MM.1S (cell line): ENCODE data around the gene ITGA3.

Experiments
- DNase-seq: peaks from one replicate; pipeline ENCODE4 v3.0.0-alpha.2; 2015
- H2AFZ ChIP-seq: fragments of 300-600 bp; sonication (generic); 2 replicates; pipeline ENCODE4 v1.6.0; 2016; ENCODE audit warnings: antibody characterized with exemption, low read length
- H3F3A ChIP-seq: fragments of 300-600 bp; sonication (generic); 2 replicates; pipeline ENCODE4 v1.6.1; 2016; ENCODE audit warnings: mild to moderate bottlenecking, antibody characterized with exemption, low read length, moderate library complexity, mixed read lengths; ENCODE audit not compliant: insufficient read depth
- H3K27ac ChIP-seq: fragments of 300-600 bp; sonication (generic); 2 replicates; pipeline ENCODE4 v1.5.1; 2016; ENCODE audit warnings: mild to moderate bottlenecking, low read length
- H3K27me3 ChIP-seq: fragments of 300-600 bp; sonication (generic); replicated peaks from 2 replicates; pipeline ENCODE4 v1.6.0; 2016; ENCODE audit warnings: low read length; ENCODE audit not compliant: insufficient read depth
- H3K36me3 ChIP-seq: fragments of 300-600 bp; sonication (generic); replicated peaks from 2 replicates; pipeline ENCODE4 v1.6.1; 2016; ENCODE audit warnings: mild to moderate bottlenecking, low read length, mixed read lengths; ENCODE audit not compliant: insufficient read depth
- H3K4me1 ChIP-seq: fragments of 300-600 bp; sonication (generic); 2 replicates; pipeline ENCODE4 v1.6.1; 2016; ENCODE audit warnings: low read length, mixed read lengths
- H3K4me2 ChIP-seq: fragments of 300-600 bp; sonication (generic); 2 replicates; pipeline ENCODE4 v1.6.0; 2016; ENCODE audit warnings: low read depth, low read length
- H3K4me3 ChIP-seq: fragments of 300-600 bp; sonication (generic); 2 replicates; pipeline ENCODE4 v1.5.1; 2016; ENCODE audit warnings: low read length, mixed read lengths
- H3K79me2 ChIP-seq: fragments of 300-600 bp; sonication (generic); 2 replicates; pipeline ENCODE4 v1.6.1; 2016; ENCODE audit warnings: mixed run types, low read length, mixed read lengths
- H3K9ac ChIP-seq: fragments of 300-600 bp; sonication (generic); 2 replicates; pipeline ENCODE4 v1.6.1; 2016; ENCODE audit warnings: low read length, mixed read lengths
- H3K9me2 ChIP-seq: fragments of 300-600 bp; sonication (generic); replicated peaks from 2 replicates; pipeline ENCODE4 v1.6.1; 2016; ENCODE audit warnings: mild to moderate bottlenecking, low read length, mixed read lengths; ENCODE audit not compliant: insufficient read depth
- H3K9me3 ChIP-seq: fragments of 300-600 bp; sonication (generic); replicated peaks from 2 replicates; pipeline ENCODE4 v1.6.1; 2016; ENCODE audit warnings: mild to moderate bottlenecking, low read length, mixed read lengths; ENCODE audit not compliant: insufficient read depth
- H4K20me1 ChIP-seq: fragments of 300-600 bp; sonication (generic); 2 replicates; pipeline ENCODE4 v1.6.1; 2016; ENCODE audit warnings: mild to moderate bottlenecking, low read length, moderate library complexity, mixed read lengths; ENCODE audit not compliant: insufficient read depth
- CTCF ChIP-seq: fragments of 300-600 bp; sonication (generic); IDR thresholded peaks from 2 replicates; pipeline ENCODE4 v1.5.1; 2016; ENCODE audit warnings: antibody characterized with exemption, low read length, mixed read lengths
- EZH2 ChIP-seq: fragments of 300-600 bp; sonication (generic); optimal IDR thresholded peaks from 2 replicates; pipeline ENCODE3; 2017; ENCODE audit warnings: low read depth, mild to moderate bottlenecking, antibody characterized with exemption, low read length, mixed read lengths
- EZH2phosphoT487 ChIP-seq: fragments of 300-600 bp; sonication (generic); IDR thresholded peaks from 2 replicates; pipeline ENCODE4 v1.6.1; 2018; ENCODE audit warnings: antibody characterized with exemption, low read length

Gene ITGA3

GRCh38 chr17:50123649-50124349 is 67.9 kb downstream of the ITGA3 start:
- H3K27me3 ChIP-seq = peaks cover 29% of the 10 kb centered on the region
- H3K4me3 ChIP-seq = no peak overlapping the region
- peaks cover 11% of the 10 kb centered on the region for H3K4me1 ChIP-seq
- H3K9ac ChIP-seq = no peak overlapping the region
- H3K4me2 ChIP-seq = no peak overlapping the region
- H3K27ac ChIP-seq = no peak overlapping the region
- no peaks in the 10 kb centered on the region for H3K79me2 ChIP-seq
- H3K9me2 ChIP-seq = no peaks in the 10 kb centered on the region
- no peak for DNase-seq
- no peak overlapping the region for H2AFZ ChIP-seq
- H3F3A ChIP-seq = no peaks in the 10 kb centered on the region
- no peaks in the 10 kb centered on the region for H3K36me3 ChIP-seq
- no peak for TF ChIP-seq CTCF
- no peak for TF ChIP-seq EZH2phosphoT487
- TF ChIP-seq EZH2 = no peak
- H4K20me1 ChIP-seq = no peaks in the 10 kb centered on the region
- no peaks in the 10 kb centered on the region for H3K9me3 ChIP-seq

- no peak for TF ChIP-seq EZH2phosphoT487
- no peak for TF ChIP-seq EZH2
- no peak for TF ChIP-seq CTCF
- Histone ChIP-seq H3K9ac (no peak overlapping the region), H3K4me1 (peaks cover 11% of the 10 kb centered on the region), H3K9me3 (no peaks in the 10 kb centered on the region), H4K20me1 (no peaks in the 10 kb centered on the region), H3K9me2 (no peaks in the 10 kb centered on the region), H3K79me2 (no peaks in the 10 kb centered on the region), H2AFZ (no peak overlapping the region), H3K27me3 (peaks cover 19% of the 10 kb centered on the region), H3F3A (no peaks in the 10 kb centered on the region), H3K4me3 (no peak overlapping the region), H3K4me2 (no peak overlapping the region), H3K27ac (no peak overlapping the region), H3K36me3 (no peaks in the 10 kb centered on the region)
- no peak for DNase-seq
Measured at GRCh38 chr17:50125420-50125997, 69.6 kb downstream of the ITGA3 start.

GRCh38 chr17:50127697-50128361 is 71.9 kb downstream of the ITGA3 start:
- Histone ChIP-seq H3K79me2 (no peaks in the 10 kb centered on the region), H4K20me1 (no peaks in the 10 kb centered on the region), H3F3A (peaks cover 8% of the 10 kb centered on the region; the same call in 1 of the 2 replicates), H3K9ac (no peak overlapping the region), H3K4me3 (peak overlapping the region; percentile 6; the same call in 1 of the 2 replicates), H3K27ac (no peak overlapping the region), H3K4me1 (peaks cover 11% of the 10 kb centered on the region), H2AFZ (0 out of 2 replicates have a peak overlapping the region, but pooled peaks have one; percentile 11), H3K9me3 (no peaks in the 10 kb centered on the region), H3K27me3 (peaks cover 16% of the 10 kb centered on the region), H3K4me2 (peak overlapping the region; percentile 67), H3K36me3 (no peaks in the 10 kb centered on the region), H3K9me2 (no peaks in the 10 kb centered on the region)
- no peak for TF ChIP-seq EZH2phosphoT487
- DNase-seq = peak; percentile 53
